CD14-positive monocyte (primary cell): ENCODE data around the gene CXCR6. TPM values are rescaled to one million over a fixed set of nuclear protein-coding genes. Genes with fewer than 3 reads are reported as not detected.
"Not testable (repeated sequence)": the region's sequence is repeated elsewhere in the genome, so short reads cannot be mapped to it uniquely, and the experiment has no call there.

Experiments used
- DNase-seq, 3 donors: peaks; one replicate each; pipeline ENCODE4 v3.0.0-alpha.2; 2011 to 2022
- H2AFZ ChIP-seq: 2 replicates; pipeline ENCODE4 v1.6.0; 2012; ENCODE audit warnings: mild to moderate bottlenecking, low read depth, low read length, inconsistent platforms; ENCODE audit not compliant: insufficient read depth, poor library complexity, severe bottlenecking
- H3K27ac ChIP-seq, 2 donors: 1 replicate in 1 of 2; 2 replicates in 1 of 2; pipeline ENCODE4 v1.5.1; 2012 to 2013; ENCODE audit warnings: low read length in 2 of 2, control low read depth in 1 of 2, inconsistent platforms in 1 of 2, low read depth in 1 of 2, mild to moderate bottlenecking in 1 of 2
- H3K27me3 ChIP-seq, 2 donors: one replicate each; pipeline versions ENCODE4 v1.6.0 to v1.6.1; 2011 to 2013; ENCODE audit warnings: low read length in 2 of 2; ENCODE audit not compliant: control insufficient read depth in 2 of 2, insufficient read depth in 2 of 2
- H3K36me3 ChIP-seq, 2 donors: replicated peaks in 1 of 2; 1 replicate in 1 of 2; 2 replicates in 1 of 2; pipeline versions ENCODE4 v1.5.1 to v1.6.1; 2012 to 2013; ENCODE audit warnings: low read length in 2 of 2, control low read depth in 1 of 2, inconsistent platforms in 1 of 2, mild to moderate bottlenecking in 1 of 2; ENCODE audit not compliant: insufficient read depth in 2 of 2, control insufficient read depth in 1 of 2
- H3K4me1 ChIP-seq, 2 donors: 1 replicate in 1 of 2; 2 replicates in 1 of 2; pipeline versions ENCODE4 v1.5.1 to v1.6.1; 2012 to 2013; ENCODE audit warnings: low read length in 2 of 2, control low read depth in 1 of 2, inconsistent platforms in 1 of 2, mild to moderate bottlenecking in 1 of 2, moderate library complexity in 1 of 2; ENCODE audit not compliant: insufficient read depth in 2 of 2, control insufficient read depth in 1 of 2
- H3K4me2 ChIP-seq: replicated peaks from 2 replicates; pipeline ENCODE3; 2012; ENCODE audit warnings: low read length, moderate library complexity, mild to moderate bottlenecking; ENCODE audit not compliant: poor library complexity, severe bottlenecking; ENCODE audit errors: extremely low read depth
- H3K4me3 ChIP-seq, 3 experiments: fragments of 200-600 bp in 1 of 3; sonication (generic) in 1 of 3; replicated peaks in 1 of 3; 1 replicate in 2 of 3; 2 replicates in 1 of 3; pipeline ENCODE4 v1.5.1; 2011 to 2013; ENCODE audit warnings: low read length in 3 of 3, mild to moderate bottlenecking in 3 of 3, control low read depth in 2 of 3, low read depth in 2 of 3, inconsistent platforms in 1 of 3, moderate library complexity in 1 of 3
- H3K79me2 ChIP-seq: 2 replicates; pipeline ENCODE4 v1.6.0; 2012; ENCODE audit warnings: mild to moderate bottlenecking, control low read depth, inconsistent platforms, low read length, moderate library complexity; ENCODE audit not compliant: insufficient read depth
- H3K9ac ChIP-seq: 2 replicates; pipeline ENCODE4 v1.6.0; 2017; ENCODE audit warnings: low read length, mild to moderate bottlenecking; ENCODE audit not compliant: insufficient read depth, poor library complexity, severe bottlenecking
- H3K9me3 ChIP-seq, 2 donors: replicated peaks in 1 of 2; 1 replicate in 1 of 2; 2 replicates in 1 of 2; pipeline versions ENCODE4 v1.5.1 to v1.6.1; 2012 to 2013; ENCODE audit warnings: low read length in 2 of 2, control low read depth in 1 of 2; ENCODE audit not compliant: control insufficient read depth in 1 of 2, insufficient read depth in 1 of 2
- H4K20me1 ChIP-seq: 2 replicates; pipeline ENCODE4 v1.6.0; 2012; ENCODE audit warnings: mild to moderate bottlenecking, low read length, control low read depth, moderate library complexity; ENCODE audit not compliant: insufficient read depth
- H3K27ac Mint-ChIP-seq, 7 donors: one replicate each; pipeline ENCODE4 v1.8.0; 2020; ENCODE audit warnings: mild to moderate bottlenecking in 7 of 7, mixed read lengths in 7 of 7, moderate library complexity in 6 of 7, inconsistent platforms in 2 of 7
- H3K27me3 Mint-ChIP-seq, 3 donors: one replicate each; pipeline ENCODE4 v1.8.0; 2021 to 2022; ENCODE audit warnings: low read depth in 3 of 3, mild to moderate bottlenecking in 3 of 3, mixed read lengths in 3 of 3, moderate library complexity in 3 of 3, inconsistent platforms in 1 of 3
- H3K36me3 Mint-ChIP-seq, 2 donors: one replicate each; pipeline ENCODE4 v1.8.0; 2020; ENCODE audit warnings: mixed read lengths in 2 of 2, inconsistent platforms in 1 of 2, mild to moderate bottlenecking in 1 of 2
- H3K4me1 Mint-ChIP-seq: one replicate; pipeline ENCODE4 v1.8.0; 2020; ENCODE audit warnings: mild to moderate bottlenecking, mixed read lengths
- H3K4me3 Mint-ChIP-seq, 2 donors: one replicate each; pipeline ENCODE4 v1.8.0; 2020; ENCODE audit warnings: mild to moderate bottlenecking in 2 of 2, mixed read lengths in 2 of 2, moderate library complexity in 1 of 2
- H3K9me3 Mint-ChIP-seq, 7 donors: one replicate each; pipeline ENCODE4 v1.8.0; 2020 to 2022; ENCODE audit warnings: mixed read lengths in 7 of 7, mild to moderate bottlenecking in 6 of 7, moderate library complexity in 6 of 7, inconsistent platforms in 2 of 7
- CTCF ChIP-seq: fragments of 200-600 bp; IDR thresholded peaks from one replicate; pipeline ENCODE4 v1.8.0; 2022; ENCODE audit warnings: antibody characterized with exemption, mild to moderate bottlenecking
- WGBS: methylation state at CpG from one replicate; pipeline ENCODE4 v1.1.5; 2013; ENCODE audit warnings: missing lambda C conversion rate; ENCODE audit not compliant: insufficient coverage; 5-methylcytosine and 5-hydroxymethylcytosine counted together
- intact Hi-C, 2 donors: fragments of 100-400 bp; cut with micrococcal nuclease; formaldehyde crosslinking; loops; one replicate each; pipeline versions ENCODE4 v1.15.0 to v1.15.1; 2023
- polyA plus RNA-seq, 3 donors: library from polyadenylated mRNA; depleted of rRNA in 1 of 3; unstranded in 2 of 3; stranded (reverse) in 1 of 3; fragments of 300-500 nt in 2 of 3; fragments of >200 nt in 1 of 3; fragmentation: Illumina TruSeq in 2 of 3; gene quantifications; 1 replicate in 2 of 3; 2 replicates in 1 of 3; pipeline ENCODE4 v1.2.3, GENCODE V29; 2012 to 2021

Gene CXCR6
- polyA plus RNA-seq, 3 donors: 0.10 TPM; not detected in 2

GRCh38 chr3:45995236-45996192, 52.2 kb downstream of the CXCR6 start, which contains the start of gene FYCO1:
Gene FYCO1, minus strand, starts transcription at chr3:45995824. Its CDS starts 10,914 bp downstream, at chr3:45984910.
- peak; percentile 89 to 91 (median 89) for DNase-seq
- H3K9me3 ChIP-seq: no peaks in the 10 kb centered on the region
- Mint-ChIP-seq H3K27ac (peak within 1 kb of the TSS; percentile 89 to 96 (median 93)), H3K4me3 (peak within 1 kb of the TSS; percentile 81 to 95), H3K36me3 (peaks cover 8 to 11% of the 10 kb centered on the region in 2 donors), H3K9me3 (no peaks in the 10 kb centered on the region), H3K4me1 (peaks cover 48% of the 10 kb centered on the region), H3K27me3 (peaks cover 0 to 3% (median 0%) of the 10 kb centered on the region in 3 donors)
- H3K9ac ChIP-seq: peak within 1 kb of the TSS; percentile 99
- peak within 1 kb of the TSS; percentile 76 for H3K4me2 ChIP-seq
- H3K79me2 ChIP-seq: peaks cover 44% of the 10 kb centered on the region
- peak within 1 kb of the TSS; percentile 90 for H2AFZ ChIP-seq
- H3K27me3 ChIP-seq: no peaks in the 10 kb centered on the region
- H4K20me1 ChIP-seq: peaks cover 23% of the 10 kb centered on the region
- H3K4me1 ChIP-seq: peaks cover 46 to 51% of the 10 kb centered on the region in 2 donors
- intact Hi-C loops: no loop called here
- peak within 1 kb of the TSS; percentile 92 to 93 for H3K27ac ChIP-seq
- H3K4me3 ChIP-seq: peak within 1 kb of the TSS; percentile 79 to 97 (median 85)
- no peak for TF ChIP-seq CTCF
- 2% methylated on average over 63 of the region's 67 CpGs for WGBS
- H3K36me3 ChIP-seq: no peaks in the 10 kb centered on the region

- H3K27ac Mint-ChIP-seq, H3K9me3 Mint-ChIP-seq, H3K36me3 ChIP-seq, H3K4me3 ChIP-seq, H3K36me3 Mint-ChIP-seq, H3K9me3 ChIP-seq, intact Hi-C loops, H3K4me2 ChIP-seq, H3K27ac ChIP-seq, H3K4me3 Mint-ChIP-seq, H3K27me3 ChIP-seq, H3K9ac ChIP-seq, H3K27me3 Mint-ChIP-seq, DNase-seq, H2AFZ ChIP-seq: not testable (repeated sequence)
- Histone ChIP-seq H4K20me1 (peaks cover 13% of the 10 kb centered on the region), H3K4me1 (peaks cover 36 to 38% of the 10 kb centered on the region in 2 donors), H3K79me2 (peaks cover 27% of the 10 kb centered on the region)
- peaks cover 35% of the 10 kb centered on the region for H3K4me1 Mint-ChIP-seq
- 97% methylated on average over 5 of the region's 19 CpGs for whole genome bisulfite sequencing
These were observed 54.2 kb downstream of the CXCR6 start for GRCh38 chr3:45997499-45997898.
